Neural progenitor cell (in vitro differentiated cells): ENCODE data around the gene LMAN1L.

Source experiments
- CTCF ChIP-seq: fragments of 200-600 bp; sonication (generic); IDR thresholded peaks from 2 replicates; pipeline ENCODE4 v1.5.1; 2017; ENCODE audit warnings: antibody characterized with exemption, mild to moderate bottlenecking
- EZH2 ChIP-seq: fragments of 200-600 bp; sonication (generic); IDR thresholded peaks from 2 replicates; pipeline ENCODE4 v1.6.1; 2017; ENCODE audit warnings: antibody characterized with exemption, mild to moderate bottlenecking, moderate library complexity
- EZH2phosphoT487 ChIP-seq: fragments of 200-600 bp; sonication (generic); IDR thresholded peaks from 2 replicates; pipeline ENCODE4 v1.6.1; 2017; ENCODE audit warnings: antibody characterized with exemption

- TF ChIP-seq CTCF (no peak), EZH2 (no peak), EZH2phosphoT487 (no peak)
Measured at GRCh38 chr15:74767167-74768098, 45.2 kb upstream of the LMAN1L start.
